HG02610 (cell line): ENCODE measurements around the gene OBSCN.

ENCODE experiments used
- ATAC-seq: cut with Tn5 transposase; IDR thresholded peaks from one replicate; pipeline ENCODE4 v1.9.1; 2021; ENCODE audit warnings: mild to moderate bottlenecking, moderate library complexity; ENCODE audit not compliant: unreplicated experiment

OBSCN gene

DNA sequence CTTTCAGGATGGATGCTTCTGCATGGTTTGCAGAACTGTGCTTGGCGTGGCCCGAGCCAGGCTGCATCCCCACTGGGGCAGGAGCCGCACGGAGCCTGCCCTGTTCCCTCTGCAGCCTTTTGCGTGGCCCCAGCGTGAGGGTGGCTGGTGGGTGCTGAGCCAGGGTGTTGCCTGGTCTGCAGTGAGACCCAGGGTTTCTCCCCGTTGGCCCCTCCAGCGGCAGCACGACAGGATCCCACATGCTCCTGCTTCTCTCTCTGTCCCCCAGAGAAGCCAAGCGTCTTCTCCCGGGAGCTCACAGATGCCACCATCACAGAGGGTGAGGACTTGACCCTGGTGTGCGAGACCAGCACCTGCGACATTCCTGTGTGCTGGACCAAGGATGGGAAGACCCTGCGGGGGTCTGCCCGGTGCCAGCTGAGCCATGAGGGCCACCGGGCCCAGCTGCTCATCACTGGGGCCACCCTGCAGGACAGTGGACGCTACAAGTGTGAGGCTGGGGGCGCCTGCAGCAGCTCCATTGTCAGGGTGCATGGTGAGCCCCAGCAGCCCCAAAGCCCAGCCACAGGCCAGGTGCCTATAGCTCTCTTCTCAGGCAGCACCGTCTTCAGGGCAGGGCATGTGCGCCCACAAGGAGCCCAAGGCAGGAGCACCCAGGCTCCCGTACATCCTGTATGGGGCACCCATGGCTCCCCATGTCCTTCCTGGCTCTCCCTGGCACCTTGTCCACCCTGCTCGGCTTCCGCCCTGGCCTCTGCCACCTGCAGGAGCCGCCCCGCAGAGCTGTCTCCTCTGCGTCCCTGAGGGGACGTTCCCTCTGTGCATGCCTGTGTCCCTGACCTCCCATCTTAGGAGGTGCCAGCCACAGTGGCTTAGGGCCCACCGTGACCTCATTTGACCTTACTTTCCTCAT, 78.9 kb downstream of the OBSCN start:
- ATAC-seq = no peak

DNA sequence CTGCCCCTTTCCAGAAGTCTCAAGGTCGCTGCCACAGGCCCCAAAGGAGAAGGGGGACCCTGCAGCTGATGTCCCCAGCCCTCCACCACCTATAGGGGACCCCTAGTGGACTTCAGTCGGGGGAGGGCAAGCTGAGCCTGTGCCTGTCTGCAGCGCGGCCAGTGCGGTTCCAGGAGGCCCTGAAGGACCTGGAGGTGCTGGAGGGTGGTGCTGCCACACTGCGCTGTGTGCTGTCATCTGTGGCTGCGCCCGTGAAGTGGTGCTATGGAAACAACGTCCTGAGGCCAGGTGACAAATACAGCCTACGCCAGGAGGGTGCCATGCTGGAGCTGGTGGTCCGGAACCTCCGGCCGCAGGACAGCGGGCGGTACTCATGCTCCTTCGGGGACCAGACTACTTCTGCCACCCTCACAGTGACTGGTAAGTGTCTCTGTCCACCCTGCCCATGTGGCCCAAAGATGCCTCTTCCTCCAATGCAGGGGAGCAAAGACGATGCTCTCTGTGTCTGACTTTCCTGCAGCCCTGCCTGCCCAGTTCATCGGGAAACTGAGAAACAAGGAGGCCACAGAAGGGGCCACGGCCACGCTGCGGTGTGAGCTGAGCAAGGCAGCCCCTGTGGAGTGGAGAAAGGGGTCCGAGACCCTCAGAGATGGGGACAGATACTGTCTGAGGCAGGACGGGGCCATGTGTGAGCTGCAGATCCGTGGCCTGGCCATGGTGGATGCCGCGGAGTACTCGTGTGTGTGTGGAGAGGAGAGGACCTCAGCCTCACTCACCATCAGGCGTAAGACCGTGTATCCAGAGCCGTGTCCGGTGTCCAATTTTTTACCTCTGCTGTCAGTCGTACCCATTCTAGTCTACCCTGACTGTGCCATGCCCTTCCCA, 79.9 kb downstream of the OBSCN start:
- no peak for ATAC-seq

DNA sequence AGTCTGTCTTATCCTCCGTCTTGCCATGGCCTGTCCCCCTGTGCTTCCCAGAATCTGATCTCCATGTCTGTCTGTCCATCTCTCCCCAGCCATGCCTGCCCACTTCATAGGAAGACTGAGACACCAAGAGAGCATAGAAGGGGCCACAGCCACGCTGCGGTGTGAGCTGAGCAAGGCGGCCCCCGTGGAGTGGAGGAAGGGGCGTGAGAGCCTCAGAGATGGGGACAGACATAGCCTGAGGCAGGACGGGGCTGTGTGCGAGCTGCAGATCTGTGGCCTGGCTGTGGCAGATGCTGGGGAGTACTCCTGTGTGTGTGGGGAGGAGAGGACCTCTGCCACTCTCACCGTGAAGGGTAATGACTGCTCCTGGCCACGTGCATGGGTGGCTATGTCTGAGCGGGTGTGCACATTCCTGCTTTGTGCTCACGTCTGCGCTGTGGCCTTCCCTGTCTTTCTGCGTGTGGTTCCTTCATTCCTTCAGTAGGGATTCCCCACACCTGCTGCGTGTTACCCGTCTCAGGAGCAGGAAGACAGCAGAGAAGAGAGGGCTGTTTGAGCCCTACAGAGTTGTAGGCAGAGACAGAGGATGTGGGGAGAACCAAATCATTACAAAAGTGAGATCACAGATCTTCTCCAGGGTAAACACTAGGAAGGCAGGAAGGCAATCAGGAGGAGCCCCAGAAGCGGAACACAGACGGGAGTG, 80.8 kb downstream of the OBSCN start:
- ATAC-seq = no peak

DNA sequence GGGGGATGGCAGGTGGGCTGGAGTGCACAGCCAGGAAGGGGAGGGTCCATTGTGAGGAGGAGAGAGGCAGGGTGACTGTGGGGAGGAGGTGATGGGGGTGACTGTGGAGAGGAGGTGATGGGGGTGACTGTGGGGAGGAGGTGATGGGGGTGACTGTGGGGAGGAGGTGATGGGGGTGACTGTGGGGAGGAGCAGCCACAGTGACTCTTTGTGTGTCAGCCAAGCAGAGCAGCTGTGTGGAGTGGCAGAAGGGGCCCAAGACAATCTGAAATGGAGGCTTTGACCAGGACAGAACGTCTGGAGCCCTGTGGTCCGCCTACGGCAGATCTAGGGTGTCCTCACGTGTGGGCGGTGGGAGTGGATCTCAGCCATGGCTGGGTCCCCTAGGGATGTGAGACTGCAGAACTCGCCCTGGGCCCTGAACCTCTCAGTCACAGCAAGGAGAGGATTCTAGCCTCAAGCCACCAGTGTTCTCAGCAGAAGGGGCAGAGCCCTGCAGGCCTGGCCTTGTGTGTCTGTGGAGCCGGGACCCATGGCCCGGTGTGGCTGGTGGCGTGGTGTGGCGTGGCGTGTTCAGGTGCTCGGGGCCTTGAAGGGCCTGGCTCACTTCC, 81.5 kb downstream of the OBSCN start:
- no peak for ATAC-seq

DNA sequence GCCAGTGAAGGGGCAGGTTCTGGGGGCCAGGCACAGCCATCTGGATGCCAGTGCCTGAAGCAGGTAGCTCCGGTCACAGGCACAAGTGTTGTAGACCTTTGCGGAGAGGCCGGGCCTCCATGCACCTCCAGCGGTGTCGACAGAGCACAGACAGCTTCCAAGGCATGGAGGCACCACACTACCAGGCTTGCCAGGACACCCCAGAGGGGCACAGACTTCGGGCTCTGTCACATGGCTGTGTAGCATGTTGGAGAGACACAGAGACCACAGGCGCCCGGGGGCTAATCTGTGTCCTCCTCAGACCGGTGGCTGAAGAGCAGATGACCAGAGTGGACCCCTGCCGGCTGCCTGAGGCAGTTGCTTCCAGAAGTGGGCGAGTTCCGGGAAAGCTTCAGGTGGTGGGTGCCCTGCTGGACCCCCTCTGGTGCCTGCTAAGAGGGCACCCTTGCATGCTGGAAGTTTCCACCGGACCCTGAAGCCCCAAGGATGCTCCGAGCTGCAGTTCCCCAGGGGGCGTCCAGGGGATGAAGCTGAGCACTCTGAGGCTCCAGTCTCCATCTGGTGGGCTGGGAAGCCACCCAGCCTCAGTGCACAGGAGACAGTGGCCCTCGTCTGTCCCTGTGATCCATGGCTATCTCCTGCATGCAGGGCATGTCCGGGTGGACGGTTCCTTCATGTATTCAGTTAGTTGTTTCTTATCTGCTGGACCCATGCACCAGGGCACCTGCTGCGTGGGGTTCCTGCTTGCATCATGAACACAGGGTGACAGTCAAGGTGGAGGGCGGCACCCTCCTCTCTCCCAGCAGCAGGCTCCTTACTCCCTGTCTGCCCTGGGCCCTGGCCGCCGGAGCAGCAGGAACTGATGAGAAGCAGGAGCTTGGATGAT, 82.4 kb downstream of the OBSCN start:
- ATAC-seq = no peak

GRCh38 chr1:228291906-228292608, 84.2 kb downstream of the OBSCN start:
- ATAC-seq = no peak

DNA sequence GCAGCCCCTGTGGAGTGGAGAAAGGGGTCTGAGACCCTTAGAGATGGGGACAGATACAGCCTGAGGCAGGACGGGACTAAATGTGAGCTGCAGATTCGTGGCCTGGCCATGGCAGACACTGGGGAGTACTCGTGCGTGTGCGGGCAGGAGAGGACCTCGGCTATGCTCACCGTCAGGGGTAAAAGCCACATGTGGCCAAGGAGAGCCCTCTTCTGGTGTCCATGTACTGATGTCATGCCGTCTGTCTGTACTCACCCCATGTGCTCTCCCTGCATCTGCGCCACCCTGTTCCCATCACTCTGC, 84.7 kb downstream of the OBSCN start:
- ATAC-seq = no peak

DNA sequence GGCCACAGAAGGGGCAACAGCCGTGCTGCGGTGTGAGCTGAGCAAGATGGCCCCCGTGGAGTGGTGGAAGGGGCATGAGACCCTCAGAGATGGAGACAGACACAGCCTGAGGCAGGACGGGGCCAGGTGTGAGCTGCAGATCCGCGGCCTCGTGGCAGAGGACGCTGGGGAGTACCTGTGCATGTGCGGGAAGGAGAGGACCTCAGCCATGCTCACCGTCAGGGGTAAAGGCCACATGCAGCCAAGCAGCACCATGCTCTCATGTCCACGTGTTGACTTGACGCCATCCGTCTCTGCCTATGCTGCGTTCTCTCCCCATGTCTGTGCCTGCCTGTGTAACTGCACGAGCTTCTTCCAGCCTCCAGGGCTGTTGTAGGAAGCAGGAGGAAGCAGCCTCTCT, 85.5 kb downstream of the OBSCN start:
- ATAC-seq = no peak

DNA sequence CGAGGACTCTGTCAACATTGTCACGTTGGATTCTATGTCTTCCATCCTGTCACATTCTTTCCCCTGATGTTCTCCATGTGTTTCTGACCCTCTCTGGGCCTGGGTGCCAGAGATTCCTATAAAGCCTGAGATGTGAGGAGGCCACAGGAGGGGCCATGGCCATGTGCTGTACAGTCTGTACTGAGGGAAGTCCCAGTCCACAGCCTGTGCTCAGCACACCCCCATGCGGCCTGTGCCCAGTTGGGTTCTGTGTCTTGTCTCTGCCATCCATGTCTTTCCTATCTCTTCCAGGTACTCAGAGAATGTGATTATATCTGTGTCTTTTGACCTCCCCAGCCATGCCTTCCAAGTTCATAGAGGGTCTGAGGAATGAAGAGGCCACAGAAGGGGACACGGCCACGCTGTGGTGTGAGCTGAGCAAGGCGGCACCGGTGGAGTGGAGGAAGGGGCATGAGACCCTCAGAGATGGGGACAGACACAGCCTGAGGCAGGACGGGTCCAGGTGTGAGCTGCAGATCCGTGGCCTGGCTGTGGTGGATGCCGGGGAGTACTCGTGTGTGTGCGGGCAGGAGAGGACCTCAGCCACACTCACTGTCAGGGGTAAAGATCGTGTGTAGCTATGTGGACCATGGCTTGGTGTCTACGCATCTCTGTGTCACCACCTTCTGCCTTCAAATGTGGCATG, 86.1 kb downstream of the OBSCN start:
- no peak for ATAC-seq

DNA sequence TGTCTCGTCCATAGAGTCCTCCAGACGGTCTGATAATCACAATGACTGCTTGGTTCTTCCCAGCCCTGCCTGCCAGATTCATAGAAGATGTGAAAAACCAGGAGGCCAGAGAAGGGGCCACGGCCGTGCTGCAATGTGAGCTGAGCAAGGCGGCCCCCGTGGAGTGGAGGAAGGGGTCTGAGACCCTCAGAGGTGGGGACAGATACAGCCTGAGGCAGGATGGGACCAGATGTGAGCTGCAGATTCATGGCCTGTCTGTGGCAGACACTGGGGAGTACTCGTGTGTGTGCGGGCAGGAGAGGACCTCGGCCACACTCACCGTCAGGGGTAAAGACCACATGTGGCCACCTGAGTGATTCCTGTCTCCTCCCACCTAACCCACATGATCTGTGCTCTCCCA, 86.9 kb downstream of the OBSCN start:
- ATAC-seq = no peak

DNA sequence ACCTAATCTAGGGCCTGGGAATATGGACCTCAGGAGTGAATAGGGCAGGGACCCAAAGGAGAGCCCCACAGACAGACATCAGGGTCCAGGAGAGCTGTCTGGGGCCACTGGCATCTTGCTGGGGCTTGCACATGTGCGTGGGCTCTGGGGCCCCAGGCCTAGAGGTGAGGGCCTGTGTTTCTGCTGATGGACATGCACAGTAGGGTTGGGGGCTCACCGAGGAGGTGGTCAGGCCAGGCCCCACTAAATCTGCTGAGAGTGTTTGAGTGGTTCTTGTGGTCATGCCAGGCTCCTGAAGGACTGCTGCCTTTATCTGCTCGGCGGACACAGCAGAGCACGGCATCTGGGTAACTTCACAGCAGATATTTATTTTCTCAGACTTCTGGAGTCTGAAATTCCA, 87.4 kb downstream of the OBSCN start:
- no peak for ATAC-seq

DNA sequence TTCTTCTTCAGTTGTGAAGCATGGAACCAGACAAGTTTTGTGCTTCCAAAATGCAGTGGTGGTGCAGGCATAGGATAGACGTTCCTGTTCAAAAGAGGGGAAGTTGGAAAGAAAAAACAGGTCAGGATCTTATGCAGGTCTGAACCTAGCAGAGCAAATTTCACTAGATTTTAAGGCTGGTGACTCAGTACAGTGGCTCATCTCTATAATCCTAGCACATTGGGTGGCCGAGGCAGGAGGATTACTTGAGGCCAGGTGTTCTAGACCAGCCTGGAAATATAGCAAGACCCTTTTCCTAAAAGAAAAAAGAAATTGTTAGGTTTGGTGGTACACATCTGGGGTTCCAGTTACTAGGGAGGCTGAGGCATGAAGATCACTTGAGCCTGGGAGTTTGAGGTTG, 88.1 kb downstream of the OBSCN start:
- no peak for ATAC-seq

GRCh38 chr1:228297242-228297641, 89.4 kb downstream of the OBSCN start:
- ATAC-seq = no peak

DNA sequence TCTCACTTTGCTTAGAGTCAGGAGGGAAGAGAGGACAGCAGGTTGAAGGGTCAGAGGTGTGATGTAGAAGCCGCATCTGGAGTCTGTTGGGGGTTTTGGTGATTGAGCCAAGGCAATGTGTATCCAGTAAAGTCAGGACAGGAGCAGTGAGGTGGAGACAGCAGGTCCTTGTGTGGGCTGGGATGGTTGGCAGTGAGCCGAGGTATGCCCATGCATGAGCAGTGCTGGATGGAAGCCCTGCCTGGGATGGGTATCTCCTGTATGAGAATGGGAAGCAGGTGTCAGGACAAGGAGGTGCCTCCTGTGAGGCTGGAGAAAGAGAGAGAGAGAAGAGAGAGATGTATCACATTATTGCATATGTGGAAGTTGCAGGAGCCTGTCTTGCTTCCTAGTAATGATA, 90.0 kb downstream of the OBSCN start:
- no peak for ATAC-seq

GRCh38 chr1:228298471-228298870, 90.6 kb downstream of the OBSCN start:
- ATAC-seq = no peak

- ATAC-seq = no peak
These were observed 91.4 kb downstream of the OBSCN start for GRCh38 chr1:228299211-228299610.

- no peak for ATAC-seq
These were observed 92.1 kb downstream of the OBSCN start for GRCh38 chr1:228299901-228300300.

- ATAC-seq = no peak
These were observed 94.2 kb downstream of the OBSCN start for GRCh38 chr1:228302086-228302485.

DNA sequence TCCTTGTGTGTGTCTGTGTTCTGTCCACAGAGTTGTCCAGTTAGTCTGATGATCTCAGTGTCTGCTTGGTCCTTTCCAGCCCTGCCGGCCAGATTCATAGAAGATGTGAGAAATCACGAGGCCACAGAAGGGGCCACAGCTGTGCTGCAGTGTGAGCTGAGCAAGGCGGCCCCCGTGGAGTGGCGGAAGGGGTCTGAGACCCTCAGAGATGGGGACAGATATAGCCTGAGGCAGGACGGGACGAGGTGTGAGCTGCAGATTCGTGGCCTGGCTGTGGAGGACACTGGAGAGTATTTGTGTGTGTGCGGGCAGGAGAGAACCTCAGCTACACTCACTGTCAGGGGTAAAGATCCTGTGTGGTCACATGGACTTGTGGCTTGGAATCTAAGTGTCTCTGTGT, 95.8 kb downstream of the OBSCN start:
- ATAC-seq = no peak
